NK-92 (cell line): ENCODE results near the gene UACA.
"Not testable (repeated sequence)": the region's sequence is repeated elsewhere in the genome, so short reads cannot be mapped to it uniquely, and the experiment has no call there.

Experiments
- DNase-seq: peaks from one replicate; lab custom pipeline; 2025; ENCODE audit not compliant: unreplicated experiment; lab: John Stamatoyannopoulos, UW

Gene UACA, protein sequence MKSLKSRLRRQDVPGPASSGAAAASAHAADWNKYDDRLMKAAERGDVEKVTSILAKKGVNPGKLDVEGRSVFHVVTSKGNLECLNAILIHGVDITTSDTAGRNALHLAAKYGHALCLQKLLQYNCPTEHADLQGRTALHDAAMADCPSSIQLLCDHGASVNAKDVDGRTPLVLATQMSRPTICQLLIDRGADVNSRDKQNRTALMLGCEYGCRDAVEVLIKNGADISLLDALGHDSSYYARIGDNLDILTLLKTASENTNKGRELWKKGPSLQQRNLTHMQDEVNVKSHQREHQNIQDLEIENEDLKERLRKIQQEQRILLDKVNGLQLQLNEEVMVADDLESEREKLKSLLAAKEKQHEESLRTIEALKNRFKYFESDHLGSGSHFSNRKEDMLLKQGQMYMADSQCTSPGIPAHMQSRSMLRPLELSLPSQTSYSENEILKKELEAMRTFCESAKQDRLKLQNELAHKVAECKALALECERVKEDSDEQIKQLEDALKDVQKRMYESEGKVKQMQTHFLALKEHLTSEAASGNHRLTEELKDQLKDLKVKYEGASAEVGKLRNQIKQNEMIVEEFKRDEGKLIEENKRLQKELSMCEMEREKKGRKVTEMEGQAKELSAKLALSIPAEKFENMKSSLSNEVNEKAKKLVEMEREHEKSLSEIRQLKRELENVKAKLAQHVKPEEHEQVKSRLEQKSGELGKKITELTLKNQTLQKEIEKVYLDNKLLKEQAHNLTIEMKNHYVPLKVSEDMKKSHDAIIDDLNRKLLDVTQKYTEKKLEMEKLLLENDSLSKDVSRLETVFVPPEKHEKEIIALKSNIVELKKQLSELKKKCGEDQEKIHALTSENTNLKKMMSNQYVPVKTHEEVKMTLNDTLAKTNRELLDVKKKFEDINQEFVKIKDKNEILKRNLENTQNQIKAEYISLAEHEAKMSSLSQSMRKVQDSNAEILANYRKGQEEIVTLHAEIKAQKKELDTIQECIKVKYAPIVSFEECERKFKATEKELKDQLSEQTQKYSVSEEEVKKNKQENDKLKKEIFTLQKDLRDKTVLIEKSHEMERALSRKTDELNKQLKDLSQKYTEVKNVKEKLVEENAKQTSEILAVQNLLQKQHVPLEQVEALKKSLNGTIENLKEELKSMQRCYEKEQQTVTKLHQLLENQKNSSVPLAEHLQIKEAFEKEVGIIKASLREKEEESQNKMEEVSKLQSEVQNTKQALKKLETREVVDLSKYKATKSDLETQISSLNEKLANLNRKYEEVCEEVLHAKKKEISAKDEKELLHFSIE (N-terminal part only)

DNA sequence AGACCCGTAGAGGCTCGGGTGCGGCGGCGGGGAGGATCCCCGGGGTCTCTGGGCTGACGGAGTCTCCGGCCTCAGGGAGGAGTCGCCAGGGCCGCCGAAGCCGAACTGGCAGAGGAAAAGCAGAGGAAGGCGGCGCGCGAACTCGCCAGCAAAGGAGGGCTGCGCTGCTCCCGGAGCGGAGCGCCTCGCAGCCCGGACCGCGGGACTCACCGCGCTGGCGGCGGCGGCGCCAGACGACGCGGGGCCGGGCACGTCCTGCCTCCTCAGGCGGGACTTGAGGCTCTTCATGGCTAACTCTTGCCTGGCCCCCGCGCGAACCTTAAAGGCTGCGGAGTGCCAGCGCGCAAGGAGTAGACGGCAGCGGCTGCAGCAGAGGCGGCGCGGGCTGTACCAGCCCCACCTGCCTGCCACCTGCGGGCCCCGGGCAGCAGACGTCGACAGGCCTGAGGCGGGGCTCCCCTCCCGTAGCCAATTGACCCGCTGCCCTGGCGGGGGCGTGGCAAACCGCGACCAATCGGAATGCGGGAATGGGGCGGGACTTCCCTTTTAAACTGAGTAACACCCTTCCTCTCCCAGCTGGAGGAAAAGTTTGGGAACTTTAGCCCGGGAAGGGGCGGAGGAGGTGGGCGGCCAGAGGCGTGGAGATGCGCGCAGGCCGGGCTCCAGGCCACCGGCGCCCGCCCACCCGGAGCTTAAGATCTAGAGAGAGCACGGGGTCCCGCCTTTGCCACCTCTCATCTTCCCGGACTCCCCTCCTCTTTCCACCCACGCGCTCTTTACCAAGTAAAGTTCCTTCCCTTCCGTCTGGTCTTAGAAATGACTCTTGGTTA is at the start of gene UACA:
Gene UACA (minus strand): TSS at position 439 of the 830 bp plus-strand sequence. CDS start 151 bp downstream, at position 288.
- no peak for DNase-seq

DNA sequence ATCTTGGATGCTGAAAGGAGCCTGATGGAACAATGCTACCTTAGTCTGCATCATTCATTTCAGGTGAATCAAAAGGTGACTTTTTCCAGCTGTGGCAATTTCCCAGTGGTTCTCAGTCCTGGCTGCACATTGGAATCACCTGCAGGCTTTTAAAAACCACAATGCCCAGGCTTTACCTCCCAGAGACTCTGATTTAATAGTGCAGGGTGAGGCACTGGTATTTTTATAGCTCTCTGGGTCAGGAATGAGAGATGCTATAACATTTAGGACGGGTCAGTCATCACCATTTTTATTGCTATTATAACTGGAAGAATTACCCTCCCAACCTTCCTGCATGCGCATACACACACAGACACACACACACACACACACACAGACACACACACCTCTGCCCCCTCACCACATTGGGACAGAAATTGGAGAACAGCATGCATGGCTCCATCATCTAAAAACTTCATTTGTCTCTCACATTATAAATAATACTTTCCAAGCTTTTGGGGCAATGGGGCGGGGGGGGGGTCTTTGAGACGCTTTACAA is 49.5 kb upstream of the UACA start:
- no peak for DNase-seq

DNA sequence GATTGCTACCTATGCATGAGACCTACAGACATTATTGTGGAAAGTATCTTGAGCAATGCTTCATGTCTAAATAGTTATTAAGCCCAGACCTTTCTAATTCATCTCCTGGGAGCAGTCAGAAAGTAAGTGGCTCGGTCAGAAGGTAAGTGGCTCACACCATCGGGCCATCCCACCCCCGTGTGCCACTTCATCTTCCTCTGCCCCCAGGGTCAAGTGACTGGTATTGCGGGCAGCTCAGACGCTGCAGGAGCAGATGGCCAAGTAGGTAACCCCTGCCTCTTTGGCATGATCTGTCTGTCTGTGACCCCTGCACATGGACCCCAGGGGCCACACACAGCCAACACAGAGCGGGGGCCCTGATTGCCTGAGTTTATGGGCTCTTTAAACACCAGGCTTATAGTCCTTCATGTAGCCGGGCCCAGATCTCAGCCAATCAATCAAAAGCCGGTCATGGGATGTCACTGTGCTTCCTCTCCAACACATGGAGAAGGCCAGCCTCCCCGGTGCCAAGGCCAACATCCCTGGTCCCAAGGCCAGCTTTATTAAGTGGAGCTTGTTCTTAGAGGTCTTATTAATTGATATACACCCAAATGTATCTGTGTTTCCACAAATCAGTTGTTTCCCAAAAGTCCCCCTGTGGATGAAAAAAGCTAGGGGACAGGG is 47.7 kb upstream of the UACA start:
- DNase-seq, result no peak

DNA sequence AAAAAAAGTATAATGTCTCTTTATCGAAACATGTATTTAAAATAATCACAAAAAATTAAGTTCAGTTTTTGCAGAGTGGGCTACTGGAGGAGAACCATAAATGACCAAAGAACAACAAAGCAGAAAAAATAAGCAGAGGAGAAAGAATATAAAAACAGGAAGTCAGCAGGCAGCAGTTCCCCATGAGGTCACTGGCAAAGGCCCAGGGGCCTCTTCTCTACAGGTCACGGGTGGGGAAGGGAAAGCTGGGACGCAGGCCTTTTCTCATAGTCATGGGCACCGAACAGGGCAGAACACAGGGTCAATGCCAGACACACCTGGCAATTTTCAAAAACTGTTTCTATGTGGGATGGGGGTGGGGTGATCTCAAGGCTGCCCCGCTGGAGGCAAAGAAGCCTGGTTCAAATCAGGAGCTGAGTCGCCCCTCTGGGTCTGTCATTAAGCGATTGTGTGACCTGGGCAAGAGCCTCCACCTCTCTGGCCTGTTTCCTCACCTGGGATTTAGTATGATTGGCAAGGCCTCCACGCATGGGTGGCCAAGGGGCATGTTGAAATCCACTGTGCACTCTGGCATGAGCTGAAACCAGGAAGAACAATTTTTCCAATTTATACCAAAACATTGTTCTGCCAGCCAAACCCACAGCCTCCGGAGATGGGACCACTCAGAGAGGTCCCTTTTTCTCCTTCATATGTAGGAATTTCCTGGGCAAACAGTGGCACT is 43.8 kb upstream of the UACA start:
- no peak for DNase-seq

DNA sequence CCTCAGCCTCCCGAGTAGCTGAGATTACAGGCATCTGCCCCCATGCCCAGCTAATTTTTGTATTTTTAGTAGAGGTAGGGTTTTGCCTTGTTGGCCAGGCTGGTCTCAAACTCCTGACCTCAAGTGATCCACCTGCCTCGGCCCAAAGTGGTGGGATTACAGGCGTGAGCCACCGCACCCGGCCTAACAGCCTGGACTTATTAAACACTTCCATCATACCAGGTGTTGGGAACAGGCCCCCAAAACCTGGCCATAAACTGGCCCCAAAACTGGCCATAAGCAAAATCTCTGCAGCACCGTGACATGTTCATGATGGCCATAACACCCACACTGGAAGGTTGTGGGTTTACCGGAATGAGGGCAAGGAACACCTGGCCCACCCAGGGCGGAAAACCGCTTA is 41.0 kb upstream of the UACA start:
- not testable (repeated sequence) for DNase-seq

DNA sequence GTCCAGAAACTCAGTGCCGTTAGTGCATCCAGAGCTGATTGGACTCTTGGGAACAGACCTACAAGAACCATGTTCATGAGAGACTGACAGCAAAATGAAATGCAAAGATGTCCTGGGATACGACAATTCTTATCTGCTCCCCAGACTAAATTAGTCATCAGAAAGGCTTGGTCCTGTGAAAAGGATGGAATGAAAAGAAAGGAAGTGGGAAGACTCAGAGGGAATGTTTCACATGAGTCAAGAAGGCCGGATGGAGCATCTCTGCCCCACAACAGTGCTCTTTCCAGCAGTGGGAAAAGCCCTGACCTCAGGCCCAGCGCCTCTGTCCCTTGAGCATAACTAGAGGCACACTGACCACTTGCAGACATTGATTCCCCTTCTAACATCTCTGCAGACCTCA is 39.3 kb upstream of the UACA start:
- no peak for DNase-seq

DNA sequence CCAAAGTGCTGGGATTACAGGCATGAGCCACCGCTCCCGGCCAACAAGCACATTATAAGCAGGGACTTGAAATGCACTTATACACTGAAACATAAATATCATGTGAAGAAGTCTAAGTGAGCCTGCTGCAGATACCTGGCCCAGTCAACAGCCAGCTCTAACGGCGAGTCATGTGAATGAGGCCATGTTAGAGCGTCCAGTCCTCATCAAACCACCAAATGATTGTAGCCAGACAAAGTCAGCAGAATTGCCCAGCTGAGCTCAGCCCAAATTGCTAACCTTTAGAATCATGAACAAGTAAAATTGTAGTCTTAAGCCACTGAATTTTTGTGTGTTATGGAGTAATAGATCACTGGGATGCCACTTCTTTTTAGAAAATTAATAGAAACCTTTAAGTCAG is 37.8 kb upstream of the UACA start:
- DNase-seq, result no peak

DNA sequence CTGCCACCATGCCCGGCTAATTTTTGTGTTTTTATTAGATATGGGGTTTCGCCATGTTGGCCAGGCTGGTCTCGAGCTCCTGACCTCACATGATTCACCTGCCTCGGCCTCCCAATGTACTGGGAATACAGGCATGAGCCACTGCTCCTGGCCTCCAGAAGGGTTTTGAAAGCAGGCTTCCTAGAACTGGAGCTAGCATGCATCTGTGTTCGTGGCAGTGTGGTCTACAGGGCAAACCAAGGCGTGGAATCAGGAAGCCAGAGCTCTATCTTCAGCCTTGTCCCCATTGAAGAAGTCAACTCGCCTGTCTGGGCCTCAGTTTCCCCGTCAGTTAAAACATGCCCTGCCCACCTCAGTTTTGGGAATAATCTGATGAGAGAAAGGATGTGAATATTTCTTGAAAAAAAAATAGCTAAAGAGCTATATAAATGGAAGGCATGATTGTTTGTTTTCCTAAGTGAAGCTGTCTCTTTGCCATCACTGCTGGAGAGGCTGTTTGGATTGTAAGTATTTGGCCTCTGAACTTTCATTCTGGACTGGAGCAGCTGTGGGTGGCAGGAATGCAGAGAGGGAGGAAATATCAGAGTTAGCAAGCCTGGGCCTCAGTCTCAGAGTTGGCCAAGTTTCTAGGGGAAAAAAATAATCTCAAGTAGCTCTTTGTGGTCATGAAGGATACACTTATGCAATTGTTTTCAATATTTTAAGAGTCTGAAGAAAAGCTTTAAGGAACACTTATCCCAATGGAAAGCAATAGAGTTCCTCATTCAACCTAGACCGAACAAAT is 36.5 kb upstream of the UACA start:
- no peak for DNase-seq

DNA sequence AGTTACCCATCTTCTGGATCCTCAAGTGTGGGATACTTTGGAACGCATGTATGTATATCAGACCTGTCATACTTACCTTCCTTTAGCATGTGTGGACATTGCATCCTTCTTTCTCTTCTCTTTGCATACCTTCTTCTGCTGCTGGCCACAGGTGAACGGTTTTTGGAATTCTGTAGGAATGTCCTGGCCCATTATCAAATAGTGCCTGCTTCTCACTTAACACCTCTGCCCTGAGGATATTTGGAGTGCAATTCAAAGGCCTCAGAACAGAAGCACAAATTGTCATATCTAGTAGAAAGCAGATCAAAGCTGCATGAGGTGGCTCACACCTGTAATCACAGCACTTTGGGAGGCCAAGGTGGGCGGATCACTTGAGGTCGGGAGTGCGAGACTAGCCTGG is 34.1 kb upstream of the UACA start:
- no peak for DNase-seq

DNA sequence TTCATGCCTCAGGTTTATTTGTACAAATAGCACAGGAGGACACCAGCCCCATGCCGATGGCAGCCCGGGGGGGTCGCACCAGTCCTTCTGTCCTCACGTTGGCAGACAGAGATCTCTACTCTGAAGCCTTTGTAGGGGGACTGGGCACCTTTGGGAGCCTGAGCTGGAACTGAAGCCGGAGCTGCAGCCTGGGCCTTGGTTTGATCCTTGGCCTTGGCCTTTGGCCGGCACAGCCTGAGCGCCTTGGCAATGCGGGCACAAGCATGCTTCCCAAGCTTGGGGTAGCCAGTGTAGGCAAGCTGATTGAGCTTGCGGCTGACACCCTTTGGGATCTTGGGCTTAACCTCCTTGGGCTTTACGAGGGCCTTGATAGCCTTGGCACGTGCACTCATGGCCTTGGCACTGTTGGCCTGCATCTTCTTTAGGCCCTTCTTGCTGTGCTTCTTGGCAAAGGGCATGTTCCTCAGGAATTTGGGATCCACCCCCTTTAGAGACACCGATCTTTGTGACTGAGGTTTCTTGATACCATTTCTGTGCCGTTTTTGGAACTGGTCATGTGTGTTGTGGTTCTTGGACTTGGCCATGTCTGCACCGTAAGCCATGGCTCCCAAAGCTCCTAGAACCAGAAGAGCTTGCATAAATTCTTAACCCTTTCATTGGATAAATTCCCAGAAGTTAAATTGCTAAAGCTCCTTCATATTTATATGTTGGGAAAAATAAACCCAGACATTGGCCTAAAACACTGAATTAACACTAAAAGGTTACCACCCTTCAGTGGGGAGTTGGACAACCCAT is 33.4 kb upstream of the UACA start:
- no peak for DNase-seq

DNA sequence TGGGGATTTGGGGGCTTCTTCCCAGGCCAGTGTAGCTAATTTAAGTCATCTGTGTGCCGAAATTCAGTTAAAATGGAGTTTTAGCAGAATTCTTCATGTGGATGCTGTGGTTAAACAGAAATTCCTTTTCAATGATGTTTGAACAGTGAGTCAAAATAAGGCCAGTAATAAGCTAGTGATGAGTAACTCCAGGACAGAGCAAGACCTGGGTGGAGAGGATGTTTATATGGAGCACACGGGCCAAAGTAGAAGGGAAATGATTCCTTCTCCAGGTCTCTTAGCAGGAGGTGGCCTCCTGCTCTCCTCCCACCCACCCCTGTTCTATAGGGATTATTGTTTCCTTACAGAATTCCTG is 31.9 kb upstream of the UACA start:
- no peak for DNase-seq

DNA sequence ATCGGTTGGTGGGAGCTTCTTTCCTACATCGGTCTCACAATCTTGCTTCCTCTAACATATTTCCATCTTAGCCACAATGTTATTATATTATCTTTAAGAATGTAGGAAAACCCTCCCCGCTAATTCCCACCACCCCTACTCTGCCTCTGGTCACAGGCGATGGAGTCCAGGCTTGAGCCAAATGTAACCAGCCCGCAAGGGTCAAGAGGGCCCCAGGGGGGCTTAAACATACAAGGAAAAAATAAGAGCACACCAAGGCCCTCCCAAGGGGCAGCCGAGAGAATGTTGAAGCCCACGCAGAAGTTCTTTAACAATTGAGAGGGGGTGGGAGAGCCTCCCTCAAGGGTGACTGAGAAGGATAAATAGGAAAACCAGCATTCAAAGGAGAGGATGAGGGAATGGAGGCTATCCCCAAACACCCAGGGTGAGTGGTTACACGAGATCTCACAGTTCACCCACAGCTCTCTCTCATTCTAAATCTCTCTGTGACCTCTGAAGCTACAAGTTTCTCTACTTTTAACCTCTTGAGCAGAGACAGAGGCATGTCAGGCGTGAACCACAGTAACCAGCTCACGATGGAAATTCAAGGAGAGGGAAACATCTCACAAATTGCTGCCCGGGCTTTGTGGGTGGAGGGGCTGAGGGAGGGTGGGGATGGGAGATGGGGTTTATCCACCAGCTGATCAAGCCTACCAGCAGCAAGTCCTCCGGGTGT is 31.4 kb upstream of the UACA start:
- DNase-seq, result no peak

DNA sequence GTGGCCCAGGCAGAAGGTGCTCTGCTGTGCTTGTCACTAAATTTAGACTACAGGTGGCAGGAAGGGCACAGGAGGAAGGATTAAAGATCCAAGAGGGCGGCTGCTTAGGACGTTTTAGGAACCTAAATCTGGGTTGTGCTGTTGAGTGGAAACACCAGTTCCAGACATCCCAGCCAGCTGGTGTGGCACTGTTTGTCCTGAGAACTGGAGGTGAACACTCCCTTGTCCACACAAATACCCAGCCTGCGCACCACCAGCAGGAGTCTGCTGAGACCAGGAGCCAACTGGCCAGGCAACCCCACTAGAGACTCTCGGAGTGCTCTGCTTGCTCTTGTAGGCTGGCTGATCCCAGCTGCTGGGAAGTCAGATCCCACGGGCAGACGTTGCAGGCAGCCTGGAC is 30.3 kb upstream of the UACA start:
- no peak for DNase-seq

DNA sequence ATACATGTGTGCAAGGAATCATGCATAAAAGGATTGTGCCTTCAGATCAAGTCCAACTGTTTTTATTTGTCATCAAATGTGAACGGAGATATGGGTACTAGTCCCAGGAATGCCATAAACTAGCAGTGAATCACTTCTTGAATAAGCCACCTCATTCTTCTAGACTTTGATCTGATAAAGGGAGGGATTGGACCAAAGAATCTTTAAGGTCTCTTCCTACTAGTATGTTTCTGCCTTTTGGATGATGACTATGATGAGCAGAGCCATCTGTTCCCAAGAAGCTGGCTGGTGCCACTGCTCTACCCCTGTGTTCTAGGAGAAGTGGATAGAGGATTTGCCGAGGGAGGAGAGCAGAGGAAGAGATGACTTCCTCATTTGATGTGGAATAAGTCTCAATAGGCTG is 28.8 kb upstream of the UACA start:
- DNase-seq, result no peak

DNA sequence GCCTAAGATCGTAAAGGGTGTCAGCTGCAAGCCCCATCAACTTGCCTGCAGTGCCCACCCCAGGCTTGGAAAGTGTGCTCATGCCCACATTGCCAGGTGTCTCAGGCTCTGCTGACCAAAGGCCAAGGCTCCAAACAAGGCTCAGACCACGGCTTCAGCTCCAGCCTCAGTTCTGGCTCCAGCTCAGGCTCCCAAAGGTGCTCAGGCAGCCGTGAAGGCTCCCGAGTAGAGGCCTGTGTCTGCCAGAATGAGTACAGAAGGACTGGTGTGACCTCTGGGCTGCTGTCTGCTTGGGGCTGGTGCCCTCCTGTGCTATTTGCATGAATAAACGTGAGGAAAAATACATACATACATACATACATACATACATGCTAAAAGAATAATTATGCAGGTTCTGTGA is 27.9 kb upstream of the UACA start:
- DNase-seq, result no peak

DNA sequence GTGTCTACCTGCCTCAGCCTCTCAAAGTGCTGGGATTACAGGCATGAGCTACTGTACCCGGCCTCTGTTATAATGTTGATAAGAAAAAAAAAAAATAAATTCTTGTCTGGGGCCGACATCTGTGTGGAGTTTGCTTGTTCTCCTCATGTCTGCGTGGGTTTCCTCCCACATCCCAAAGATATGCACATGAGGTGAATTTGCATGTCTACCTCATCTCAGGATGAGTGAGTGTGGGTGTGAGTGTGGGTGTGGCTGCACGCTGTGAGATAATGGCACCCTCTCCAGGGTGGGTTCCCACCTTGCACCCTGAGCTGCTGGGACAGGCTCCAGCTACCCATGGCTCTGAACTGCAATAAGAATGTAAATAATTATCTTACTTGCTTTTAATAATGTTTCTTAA is 25.9 kb upstream of the UACA start:
- DNase-seq, result no peak
